SK-N-SH treated with all-trans-retinoic acid at 6 μM for 48 hours (cell line): Measurements from ENCODE around the gene GALNTL6.

Source experiments
- ATAC-seq: fragments of 200-7000 bp; cut with Tn5 transposase; 3 replicates; pipeline ENCODE4 v1.9.1; 2020; ENCODE audit warnings: mild to moderate bottlenecking, moderate library complexity
- ARNTL ChIP-seq: fragments of 450-650 bp; formaldehyde crosslinking; IDR thresholded peaks from 2 replicates; pipeline ENCODE4 v1.5.0; 2020; ENCODE audit warnings: low read depth, mild to moderate bottlenecking, moderate library complexity, borderline replicate concordance
- BACH2 ChIP-seq: fragments of 250-450 bp; sonication (Bioruptor Pico); IDR thresholded peaks from 2 replicates; pipeline ENCODE4 v1.9.0; 2021; ENCODE audit warnings: mild to moderate bottlenecking, borderline replicate concordance
- CSDC2 ChIP-seq: fragments of 250-450 bp; sonication (Bioruptor Pico); IDR thresholded peaks from 2 replicates; pipeline ENCODE4 v1.5.0; 2020; ENCODE audit warnings: mild to moderate bottlenecking, moderate library complexity
- GLIS3 ChIP-seq: fragments of 250-450 bp; sonication (Bioruptor Pico); IDR thresholded peaks from 2 replicates; pipeline ENCODE4 v1.5.0; 2020; ENCODE audit warnings: mild to moderate bottlenecking, moderate library complexity
- ISL1 ChIP-seq: fragments of 250-450 bp; sonication (Bioruptor Pico); IDR thresholded peaks from 2 replicates; pipeline ENCODE4 v2.1.2; 2022; ENCODE audit warnings: mild to moderate bottlenecking, moderate library complexity
- OSR1 ChIP-seq: fragments of 250-450 bp; sonication (Bioruptor Pico); IDR thresholded peaks from 2 replicates; pipeline ENCODE4 v1.8.0; 2022; ENCODE audit warnings: moderate library complexity, mild to moderate bottlenecking, inconsistent platforms
- PPARA ChIP-seq: fragments of 250-450 bp; sonication (Bioruptor Pico); IDR thresholded peaks from 2 replicates; pipeline ENCODE4 v1.5.0; 2020; ENCODE audit warnings: mild to moderate bottlenecking, borderline replicate concordance
- RARB ChIP-seq: fragments of 250-450 bp; sonication (Bioruptor Pico); IDR thresholded peaks from 2 replicates; pipeline ENCODE4 v1.8.0; 2021; ENCODE audit warnings: mild to moderate bottlenecking, moderate library complexity
- SNAI2 ChIP-seq: fragments of 250-450 bp; sonication (Bioruptor Pico); IDR thresholded peaks from 2 replicates; pipeline ENCODE4 v1.5.0; 2020; ENCODE audit warnings: mild to moderate bottlenecking, moderate library complexity
- TCF4 ChIP-seq: fragments of 250-450 bp; sonication (Bioruptor Pico); IDR thresholded peaks from 2 replicates; pipeline ENCODE4 v1.8.0; 2021; ENCODE audit warnings: mild to moderate bottlenecking, moderate library complexity, borderline replicate concordance
- ZC3H10 ChIP-seq: fragments of 250-450 bp; sonication (Bioruptor Pico); IDR thresholded peaks from 2 replicates; pipeline ENCODE4 v1.5.1; 2021; ENCODE audit warnings: mild to moderate bottlenecking, moderate library complexity
- ZFP3 ChIP-seq: fragments of 250-450 bp; sonication (Bioruptor Pico); IDR thresholded peaks from 2 replicates; pipeline ENCODE4 v1.5.0; 2020; ENCODE audit warnings: mild to moderate bottlenecking, moderate library complexity
- ZFP30 ChIP-seq: fragments of 450-650 bp; formaldehyde crosslinking; IDR thresholded peaks from 2 replicates; pipeline ENCODE4 v1.5.0; 2022; ENCODE audit warnings: mild to moderate bottlenecking, moderate library complexity
- ZNF565 ChIP-seq: fragments of 450-650 bp; formaldehyde crosslinking; conservative IDR thresholded peaks from 2 replicates; pipeline ENCODE4 v1.5.0; 2020; ENCODE audit warnings: low read depth, mild to moderate bottlenecking, moderate library complexity
- ZNF70 ChIP-seq: fragments of 450-650 bp; formaldehyde crosslinking; IDR thresholded peaks from 2 replicates; pipeline ENCODE4 v1.5.0; 2020; ENCODE audit warnings: mild to moderate bottlenecking, moderate library complexity
- ZNF8 ChIP-seq: fragments of 450-650 bp; formaldehyde crosslinking; IDR thresholded peaks from 2 replicates; pipeline ENCODE4 v1.5.0; 2020; ENCODE audit warnings: mild to moderate bottlenecking, moderate library complexity
- TF ChIP-seq, protein P1 (sequence below): fragments of 250-450 bp; sonication (Bioruptor Pico); IDR thresholded peaks from 2 replicates; pipeline ENCODE4 v1.8.0; 2020; ENCODE audit warnings: mild to moderate bottlenecking, moderate library complexity, borderline replicate concordance
- TF ChIP-seq, protein P2 (sequence below): fragments of 250-450 bp; sonication (Bioruptor Pico); IDR thresholded peaks from 2 replicates; pipeline ENCODE4 v1.5.1; 2020; ENCODE audit warnings: low read depth, mild to moderate bottlenecking, moderate library complexity
- TF ChIP-seq, protein P3 (sequence below): fragments of 250-450 bp; sonication (Bioruptor Pico); IDR thresholded peaks from 2 replicates; pipeline ENCODE4 v1.8.0; 2021; ENCODE audit warnings: low read depth, mild to moderate bottlenecking, moderate library complexity, borderline replicate concordance
- TF ChIP-seq, protein P4 (sequence below): fragments of 250-450 bp; sonication (Bioruptor Pico); IDR thresholded peaks from 2 replicates; pipeline ENCODE4 v1.5.0; 2020; ENCODE audit warnings: mild to moderate bottlenecking, moderate library complexity

Gene GALNTL6

DNA sequence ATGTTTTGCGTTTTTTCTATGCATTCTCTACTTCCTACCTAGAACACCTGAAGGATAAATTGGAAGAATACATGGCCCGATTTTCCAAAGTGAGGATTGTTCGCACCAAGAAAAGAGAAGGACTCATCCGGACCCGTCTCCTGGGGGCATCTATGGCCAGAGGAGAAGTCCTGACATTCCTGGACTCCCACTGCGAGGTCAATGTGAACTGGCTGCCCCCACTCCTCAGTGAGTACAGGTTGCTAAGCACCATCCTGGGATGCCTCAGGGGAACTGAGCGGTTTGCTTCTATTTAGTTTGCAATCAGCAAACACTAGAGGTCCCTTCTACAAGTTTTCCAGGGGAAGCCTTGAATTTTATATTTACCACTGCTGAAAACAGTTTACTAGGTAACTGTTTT is 996.1 kb downstream of the GALNTL6 start:
- no peak for TF ChIP-seq BACH2 (CRISPR knock-in tag)
- TF ChIP-seq CSDC2 (CRISPR knock-in tag) = no peak
- TF ChIP-seq GLIS3 = no peak
- no peak for TF ChIP-seq ZFP3
- TF ChIP-seq, protein P1, sequence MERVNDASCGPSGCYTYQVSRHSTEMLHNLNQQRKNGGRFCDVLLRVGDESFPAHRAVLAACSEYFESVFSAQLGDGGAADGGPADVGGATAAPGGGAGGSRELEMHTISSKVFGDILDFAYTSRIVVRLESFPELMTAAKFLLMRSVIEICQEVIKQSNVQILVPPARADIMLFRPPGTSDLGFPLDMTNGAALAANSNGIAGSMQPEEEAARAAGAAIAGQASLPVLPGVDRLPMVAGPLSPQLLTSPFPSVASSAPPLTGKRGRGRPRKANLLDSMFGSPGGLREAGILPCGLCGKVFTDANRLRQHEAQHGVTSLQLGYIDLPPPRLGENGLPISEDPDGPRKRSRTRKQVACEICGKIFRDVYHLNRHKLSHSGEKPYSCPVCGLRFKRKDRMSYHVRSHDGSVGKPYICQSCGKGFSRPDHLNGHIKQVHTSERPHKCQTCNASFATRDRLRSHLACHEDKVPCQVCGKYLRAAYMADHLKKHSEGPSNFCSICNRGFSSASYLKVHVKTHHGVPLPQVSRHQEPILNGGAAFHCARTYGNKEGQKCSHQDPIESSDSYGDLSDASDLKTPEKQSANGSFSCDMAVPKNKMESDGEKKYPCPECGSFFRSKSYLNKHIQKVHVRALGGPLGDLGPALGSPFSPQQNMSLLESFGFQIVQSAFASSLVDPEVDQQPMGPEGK (CRISPR knock-in tag) = no peak
- TF ChIP-seq, protein P2, sequence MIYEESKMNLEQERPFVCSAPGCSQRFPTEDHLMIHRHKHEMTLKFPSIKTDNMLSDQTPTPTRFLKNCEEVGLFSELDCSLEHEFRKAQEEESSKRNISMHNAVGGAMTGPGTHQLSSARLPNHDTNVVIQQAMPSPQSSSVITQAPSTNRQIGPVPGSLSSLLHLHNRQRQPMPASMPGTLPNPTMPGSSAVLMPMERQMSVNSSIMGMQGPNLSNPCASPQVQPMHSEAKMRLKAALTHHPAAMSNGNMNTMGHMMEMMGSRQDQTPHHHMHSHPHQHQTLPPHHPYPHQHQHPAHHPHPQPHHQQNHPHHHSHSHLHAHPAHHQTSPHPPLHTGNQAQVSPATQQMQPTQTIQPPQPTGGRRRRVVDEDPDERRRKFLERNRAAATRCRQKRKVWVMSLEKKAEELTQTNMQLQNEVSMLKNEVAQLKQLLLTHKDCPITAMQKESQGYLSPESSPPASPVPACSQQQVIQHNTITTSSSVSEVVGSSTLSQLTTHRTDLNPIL (CRISPR knock-in tag) = no peak
- no peak for TF ChIP-seq SNAI2 (CRISPR knock-in tag)
- TF ChIP-seq TCF4 (CRISPR knock-in tag) = no peak
- no peak for TF ChIP-seq RARB (CRISPR knock-in tag)
- no peak for TF ChIP-seq ZNF565 (CRISPR knock-in tag)
- TF ChIP-seq PPARA (CRISPR knock-in tag) = no peak
- no peak for TF ChIP-seq ISL1 (CRISPR knock-in tag)
- no peak for TF ChIP-seq ZNF8 (CRISPR knock-in tag)
- TF ChIP-seq ZFP30 (CRISPR knock-in tag) = no peak
- TF ChIP-seq ZC3H10 = no peak
- no peak for TF ChIP-seq OSR1 (CRISPR knock-in tag)
- TF ChIP-seq ARNTL (CRISPR knock-in tag) = no peak
- TF ChIP-seq, all 23 proteins: peak for 0
- no peak for ATAC-seq

DNA sequence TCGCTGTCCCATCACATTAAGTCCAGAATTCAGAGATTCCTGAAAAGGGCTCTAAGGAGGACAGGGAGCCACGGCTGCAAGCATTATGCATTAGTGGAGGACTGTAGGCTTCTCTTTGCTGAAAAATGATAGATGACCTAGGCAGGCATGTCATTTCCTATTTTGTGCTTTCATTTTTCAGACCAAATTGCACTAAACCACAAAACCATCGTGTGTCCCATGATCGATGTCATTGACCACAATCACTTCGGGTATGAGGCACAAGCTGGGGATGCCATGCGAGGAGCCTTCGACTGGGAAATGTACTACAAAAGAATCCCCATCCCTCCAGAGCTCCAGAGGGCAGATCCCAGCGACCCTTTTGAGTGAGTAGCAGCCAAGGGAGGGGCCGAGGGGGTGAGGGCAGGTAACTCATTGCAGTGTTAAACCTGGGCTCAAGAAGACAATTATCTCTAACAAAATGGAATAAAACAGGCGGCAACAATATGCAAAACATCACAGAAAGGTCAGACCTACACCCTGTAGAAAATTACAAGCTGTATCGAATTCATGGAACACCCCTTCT is 1000.2 kb downstream of the GALNTL6 start:
- TF ChIP-seq, protein P1 (CRISPR knock-in tag) = no peak
- TF ChIP-seq ZFP3 = no peak
- TF ChIP-seq, protein P3, sequence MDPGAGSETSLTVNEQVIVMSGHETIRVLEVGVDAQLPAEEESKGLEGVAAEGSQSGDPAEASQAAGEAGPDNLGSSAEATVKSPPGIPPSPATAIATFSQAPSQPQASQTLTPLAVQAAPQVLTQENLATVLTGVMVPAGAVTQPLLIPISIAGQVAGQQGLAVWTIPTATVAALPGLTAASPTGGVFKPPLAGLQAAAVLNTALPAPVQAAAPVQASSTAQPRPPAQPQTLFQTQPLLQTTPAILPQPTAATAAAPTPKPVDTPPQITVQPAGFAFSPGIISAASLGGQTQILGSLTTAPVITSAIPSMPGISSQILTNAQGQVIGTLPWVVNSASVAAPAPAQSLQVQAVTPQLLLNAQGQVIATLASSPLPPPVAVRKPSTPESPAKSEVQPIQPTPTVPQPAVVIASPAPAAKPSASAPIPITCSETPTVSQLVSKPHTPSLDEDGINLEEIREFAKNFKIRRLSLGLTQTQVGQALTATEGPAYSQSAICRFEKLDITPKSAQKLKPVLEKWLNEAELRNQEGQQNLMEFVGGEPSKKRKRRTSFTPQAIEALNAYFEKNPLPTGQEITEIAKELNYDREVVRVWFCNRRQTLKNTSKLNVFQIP (CRISPR knock-in tag) = no peak
- TF ChIP-seq TCF4 (CRISPR knock-in tag) = no peak
- no peak for TF ChIP-seq ARNTL (CRISPR knock-in tag)
- no peak for TF ChIP-seq CSDC2 (CRISPR knock-in tag)
- TF ChIP-seq ZNF565 (CRISPR knock-in tag) = no peak
- TF ChIP-seq ISL1 (CRISPR knock-in tag) = no peak
- TF ChIP-seq, protein P2 (CRISPR knock-in tag) = no peak
- no peak for TF ChIP-seq ZC3H10
- TF ChIP-seq, protein P4, sequence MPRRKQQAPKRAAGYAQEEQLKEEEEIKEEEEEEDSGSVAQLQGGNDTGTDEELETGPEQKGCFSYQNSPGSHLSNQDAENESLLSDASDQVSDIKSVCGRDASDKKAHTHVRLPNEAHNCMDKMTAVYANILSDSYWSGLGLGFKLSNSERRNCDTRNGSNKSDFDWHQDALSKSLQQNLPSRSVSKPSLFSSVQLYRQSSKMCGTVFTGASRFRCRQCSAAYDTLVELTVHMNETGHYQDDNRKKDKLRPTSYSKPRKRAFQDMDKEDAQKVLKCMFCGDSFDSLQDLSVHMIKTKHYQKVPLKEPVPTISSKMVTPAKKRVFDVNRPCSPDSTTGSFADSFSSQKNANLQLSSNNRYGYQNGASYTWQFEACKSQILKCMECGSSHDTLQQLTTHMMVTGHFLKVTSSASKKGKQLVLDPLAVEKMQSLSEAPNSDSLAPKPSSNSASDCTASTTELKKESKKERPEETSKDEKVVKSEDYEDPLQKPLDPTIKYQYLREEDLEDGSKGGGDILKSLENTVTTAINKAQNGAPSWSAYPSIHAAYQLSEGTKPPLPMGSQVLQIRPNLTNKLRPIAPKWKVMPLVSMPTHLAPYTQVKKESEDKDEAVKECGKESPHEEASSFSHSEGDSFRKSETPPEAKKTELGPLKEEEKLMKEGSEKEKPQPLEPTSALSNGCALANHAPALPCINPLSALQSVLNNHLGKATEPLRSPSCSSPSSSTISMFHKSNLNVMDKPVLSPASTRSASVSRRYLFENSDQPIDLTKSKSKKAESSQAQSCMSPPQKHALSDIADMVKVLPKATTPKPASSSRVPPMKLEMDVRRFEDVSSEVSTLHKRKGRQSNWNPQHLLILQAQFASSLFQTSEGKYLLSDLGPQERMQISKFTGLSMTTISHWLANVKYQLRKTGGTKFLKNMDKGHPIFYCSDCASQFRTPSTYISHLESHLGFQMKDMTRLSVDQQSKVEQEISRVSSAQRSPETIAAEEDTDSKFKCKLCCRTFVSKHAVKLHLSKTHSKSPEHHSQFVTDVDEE (CRISPR knock-in tag) = no peak
- TF ChIP-seq ZNF70 (CRISPR knock-in tag) = no peak
- no peak for TF ChIP-seq ZNF8 (CRISPR knock-in tag)
- no peak for TF ChIP-seq SNAI2 (CRISPR knock-in tag)
- no peak for TF ChIP-seq GLIS3
- TF ChIP-seq RARB (CRISPR knock-in tag) = no peak
- TF ChIP-seq, all 23 proteins: peak for 0
- no peak for ATAC-seq
